K562 (cell line): ENCODE data around the gene OR2C1. TPM values are rescaled to one million over a fixed set of nuclear protein-coding genes. Genes with fewer than 3 reads are reported as not detected.
A peak's percentile ranks its signal among the peaks of the same experiment; 100 is the strongest.

ENCODE experiments used
- ATAC-seq: fragments of 200-7000 bp; cut with Tn5 transposase; 3 replicates; pipeline ENCODE4 v1.9.1; 2020; ENCODE audit warnings: moderate library complexity
- BruUV-seq: library from RNA; stranded (reverse); fragments of 400-500 nt; replicated peaks from 2 replicates; lab custom pipeline; 2021; lab: Mats Ljungman, UMichigan
- CTCF ChIA-PET: fragments of 300-600 bp; formaldehyde crosslinking; extraction: SDS; loops from one replicate; lab custom pipeline; 2021; ENCODE audit warnings: low intra/inter-chr PET ratio; lab: Yijun Ruan, JAX
- POLR2A ChIA-PET: fragments of 300-600, 350-650 bp; sonication (Branson Sonifier 250); formaldehyde crosslinking; extraction: SDS; loops from one replicate; lab custom pipeline; 2021; ENCODE audit warnings: antibody characterized with exemption, inconsistent platforms; lab: Yijun Ruan, JAX
- DNase-seq, 4 experiments: peaks; one replicate each; pipeline versions ENCODE4 v3.0.0 to v3.0.0-alpha.2; 2011 to 2018; ENCODE audit warnings: low spot score in 3 of 4, mixed read lengths in 3 of 4; ENCODE audit errors: extremely low read depth in 1 of 4
- FAIRE-seq: peaks from 2 replicates; lab custom pipeline; 2011; peaks lifted over from hg19 to GRCh38; lab: Jason Lieb, UNC
- H2AFZ ChIP-seq: 2 replicates; pipeline ENCODE4 v1.6.0; 2011; ENCODE audit warnings: low read depth, low read length, control low read depth, inconsistent platforms
- H3K27ac ChIP-seq: fragments of 200-600 bp; 3 replicates; pipeline ENCODE4 v1.8.0; 2011; ENCODE audit warnings: low read depth, mild to moderate bottlenecking, control low read depth, inconsistent platforms, low read length, moderate library complexity, mixed read lengths; ENCODE audit errors: extremely low read depth
- H3K27me3 ChIP-seq, 2 experiments: fragments of 300-600 bp in 1 of 2; 2 replicates in 1 of 2; 3 replicates in 1 of 2; pipeline versions ENCODE4 v1.6.0 to v1.8.0; 2011; ENCODE audit warnings: inconsistent platforms in 2 of 2, low read length in 2 of 2, mild to moderate bottlenecking in 1 of 2, mixed read lengths in 1 of 2, moderate library complexity in 1 of 2; ENCODE audit not compliant: control insufficient read depth in 2 of 2, insufficient read depth in 2 of 2
- H3K36me3 ChIP-seq: fragments of 300-600 bp; 3 replicates; pipeline ENCODE4 v1.8.0; 2011; ENCODE audit warnings: mild to moderate bottlenecking, low read length, inconsistent platforms; ENCODE audit not compliant: control insufficient read depth, insufficient read depth
- H3K4me1 ChIP-seq, 2 experiments: fragments of 200-600 bp in 1 of 2; replicated peaks in 1 of 2; 2 replicates in 1 of 2; 3 replicates in 1 of 2; pipeline versions ENCODE4 v1.5.1 to v1.8.0; 2011; ENCODE audit warnings: inconsistent platforms in 2 of 2, low read length in 2 of 2, mild to moderate bottlenecking in 1 of 2, mixed read lengths in 1 of 2, moderate library complexity in 1 of 2; ENCODE audit not compliant: control insufficient read depth in 2 of 2, insufficient read depth in 2 of 2
- H3K4me2 ChIP-seq: 2 replicates; pipeline ENCODE4 v1.6.1; 2011; ENCODE audit warnings: low read length, control low read depth, inconsistent platforms, mixed read lengths; ENCODE audit not compliant: insufficient read depth
- H3K4me3 ChIP-seq: fragments of 200-600 bp; sonication (generic), shearing (Covaris generic); 2 replicates; pipeline ENCODE4 v1.5.1; 2016; ENCODE audit warnings: control low read depth, inconsistent platforms
- H3K79me2 ChIP-seq: fragments of 200-600 bp; 3 replicates; pipeline ENCODE4 v1.8.0; 2011; ENCODE audit warnings: low read length, inconsistent platforms; ENCODE audit not compliant: control insufficient read depth, insufficient read depth
- H3K9ac ChIP-seq, 2 experiments: 2 replicates each; pipeline versions ENCODE4 v1.6.0 to v1.6.1; 2011; ENCODE audit warnings: low read depth in 2 of 2, low read length in 2 of 2, control low read depth in 1 of 2, inconsistent platforms in 1 of 2, mild to moderate bottlenecking in 1 of 2, mixed read lengths in 1 of 2; ENCODE audit not compliant: insufficient read depth in 1 of 2
- H3K9me1 ChIP-seq: one replicate; pipeline ENCODE4 v1.6.0; 2011; ENCODE audit warnings: inconsistent platforms, mild to moderate bottlenecking, low read length, moderate library complexity; ENCODE audit not compliant: control insufficient read depth, insufficient read depth
- H3K9me3 ChIP-seq: replicated peaks from 2 replicates; pipeline ENCODE4 v1.5.1; 2011; ENCODE audit warnings: low read depth, low read length, inconsistent platforms; ENCODE audit not compliant: control insufficient read depth, insufficient read depth
- H4K20me1 ChIP-seq: replicated peaks from 2 replicates; pipeline ENCODE4 v1.6.1; 2011; ENCODE audit warnings: low read length, inconsistent platforms, mixed read lengths; ENCODE audit not compliant: control insufficient read depth, insufficient read depth
- CHD4 ChIP-seq: fragments of 200-600 bp; sonication (generic); IDR thresholded peaks from 3 replicates; pipeline ENCODE4 v1.6.1; 2012; ENCODE audit warnings: low read depth, mild to moderate bottlenecking, mixed read lengths, low read length, inconsistent platforms; ENCODE audit not compliant: insufficient read depth, insufficient replicate concordance, poor library complexity, severe bottlenecking
- ERF ChIP-seq: fragments of 450-650 bp; formaldehyde crosslinking; IDR thresholded peaks from 2 replicates; pipeline ENCODE4 v1.4.0; 2020; ENCODE audit warnings: mild to moderate bottlenecking, mixed read lengths
- NFE2 ChIP-seq: IDR thresholded peaks from 2 replicates; pipeline ENCODE4 v1.6.1; 2014; ENCODE audit warnings: antibody characterized with exemption, low read depth
- PCBP2 ChIP-seq: fragments of 200-400 bp; formaldehyde crosslinking; IDR thresholded peaks from 2 replicates; pipeline ENCODE4 v1.6.1; 2018; ENCODE audit warnings: low read length, low read depth, mild to moderate bottlenecking, moderate library complexity; ENCODE audit not compliant: poor library complexity, severe bottlenecking
- RBM17 ChIP-seq: fragments of 200-400 bp; formaldehyde crosslinking; IDR thresholded peaks from 2 replicates; pipeline ENCODE4 v1.6.1; 2017; ENCODE audit warnings: low read depth, mild to moderate bottlenecking, low read length, borderline replicate concordance
- RHOXF2B ChIP-seq: fragments of 250-450 bp; sonication (Bioruptor Pico); conservative IDR thresholded peaks from 2 replicates; pipeline ENCODE4 v1.5.1; 2021
- TEAD1 ChIP-seq, 2 experiments: fragments of 450-650 bp in 1 of 2; sonication (generic) in 1 of 2; formaldehyde crosslinking; IDR thresholded peaks; 2 replicates each; pipeline versions ENCODE4 v1.4.0 to v1.8.0; 2020 to 2022; ENCODE audit warnings: mild to moderate bottlenecking in 2 of 2, missing genetic modification reagents in 1 of 2
- ZBTB1 ChIP-seq: sonication (generic); formaldehyde crosslinking; IDR thresholded peaks from 2 replicates; pipeline ENCODE4 v1.8.1; 2023; ENCODE audit warnings: missing genetic modification reagents, low read depth, mild to moderate bottlenecking, borderline replicate concordance
- ZNF695 ChIP-seq: fragments of 450-650 bp; formaldehyde crosslinking; IDR thresholded peaks from 2 replicates; pipeline ENCODE4 v1.4.0; 2020; ENCODE audit warnings: mild to moderate bottlenecking, moderate library complexity
- WGBS: fragments of 100-300 bp; shearing (Covaris generic); methylation state at CpG from one replicate; pipeline ENCODE4 v1.1.6; 2016; ENCODE audit warnings: low coverage, mixed read lengths; ENCODE audit not compliant: insufficient coverage; ENCODE audit errors: missing lambda C conversion rate; 5-methylcytosine and 5-hydroxymethylcytosine counted together
- in situ Hi-C: fragments of 300-500 bp; cut with MboI; formaldehyde crosslinking; loops from 4 replicates; pipeline ENCODE4 v1.15.0; 2018; ENCODE audit warnings: inconsistent platforms, mixed read lengths
- intact Hi-C: fragments of 100-400 bp; cut with micrococcal nuclease; formaldehyde crosslinking; loops from 2 replicates; pipeline ENCODE4 v1.14.2; 2022
- polyA plus RNA-seq, 8 experiments: library from polyadenylated mRNA; depleted of rRNA in 4 of 8; stranded (reverse) in 5 of 8; unstranded in 3 of 8; fragments of >200 nt; fragmentation: Nextera tagmentation in 2 of 8; fragmentation: Illumina TruSeq in 1 of 8; extraction: Ambion mirVana in 2 of 8; extraction: Trizol in 1 of 8; gene quantifications; 2 replicates each; pipeline versions ENCODE4 v1.2.1 to v1.2.3, GENCODE V29; 2011 to 2014; ENCODE audit warnings: inconsistent platforms in 1 of 8, missing spikeins in 1 of 8
- total RNA-seq, 7 experiments: library from RNA; depleted of rRNA in 6 of 7; stranded (reverse); fragments of >200 nt in 6 of 7; fragmentation: Illumina TruSeq in 2 of 7; extraction: Trizol in 2 of 7; gene quantifications; 2 replicates each; pipeline versions ENCODE4 v1.2.1 to v1.2.3, GENCODE V29; 2011 to 2021; ENCODE audit warnings: low replicate concordance in 1 of 7
- TF ChIP-seq, protein P1 (sequence below): sonication (generic); formaldehyde crosslinking; IDR thresholded peaks from 2 replicates; pipeline ENCODE4 v1.8.0; 2022; ENCODE audit warnings: missing genetic modification reagents, mild to moderate bottlenecking, borderline replicate concordance

OR2C1 gene
- total and polyA plus RNA-seq, 9 of the 15 experiments (the other 6 are each of a cell fraction or from before 2014, with no cell fraction given), result not detected

DNA sequence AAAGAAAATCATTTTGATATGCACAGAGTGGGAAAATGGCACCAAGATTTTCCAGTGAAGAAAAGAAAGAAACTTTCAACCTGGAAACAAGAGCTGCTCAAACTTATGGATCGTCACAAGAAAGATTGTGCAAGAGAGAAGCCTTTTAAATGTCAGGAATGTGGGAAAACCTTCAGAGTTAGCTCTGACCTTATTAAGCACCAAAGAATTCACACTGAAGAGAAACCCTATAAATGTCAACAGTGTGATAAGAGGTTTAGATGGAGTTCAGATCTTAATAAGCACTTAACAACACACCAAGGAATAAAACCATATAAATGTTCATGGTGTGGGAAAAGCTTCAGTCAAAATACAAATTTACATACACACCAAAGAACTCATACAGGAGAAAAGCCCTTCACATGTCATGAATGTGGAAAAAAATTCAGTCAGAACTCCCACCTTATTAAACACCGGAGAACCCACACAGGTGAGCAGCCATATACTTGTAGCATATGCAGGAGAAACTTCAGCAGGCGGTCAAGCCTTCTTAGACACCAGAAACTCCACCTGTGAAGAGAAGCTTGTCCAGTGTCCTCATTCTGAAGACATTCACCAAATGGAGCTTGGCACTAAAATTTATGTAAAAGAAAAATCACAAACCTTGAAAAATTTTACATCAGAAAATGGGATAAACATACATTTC is 38.2 kb upstream of the OR2C1 start (continued):
- TF ChIP-seq ZNF695 (no peak), ZBTB1 (CRISPR knock-in tag) (no peak), RHOXF2B (CRISPR knock-in tag) (no peak), RBM17 (no peak), TEAD1 (CRISPR knock-in tag; IDR thresholded peaks at IDR 0.05) (0 out of 4 replicates have a peak, but pooled peaks of 1 of the 2 experiments have one; percentile 10), CHD4 (no peak), ERF (CRISPR knock-in tag) (no peak)
- TF ChIP-seq, protein P1, sequence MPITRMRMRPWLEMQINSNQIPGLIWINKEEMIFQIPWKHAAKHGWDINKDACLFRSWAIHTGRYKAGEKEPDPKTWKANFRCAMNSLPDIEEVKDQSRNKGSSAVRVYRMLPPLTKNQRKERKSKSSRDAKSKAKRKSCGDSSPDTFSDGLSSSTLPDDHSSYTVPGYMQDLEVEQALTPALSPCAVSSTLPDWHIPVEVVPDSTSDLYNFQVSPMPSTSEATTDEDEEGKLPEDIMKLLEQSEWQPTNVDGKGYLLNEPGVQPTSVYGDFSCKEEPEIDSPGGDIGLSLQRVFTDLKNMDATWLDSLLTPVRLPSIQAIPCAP (CRISPR knock-in tag), result no peak
- TF ChIP-seq, all 486 proteins: peak for 41

- DNase-seq (no peak), FAIRE-seq (no peak), ATAC-seq (no peak)
- Histone ChIP-seq H3K4me3 (no peak overlapping the region), H3K9ac (no peak overlapping the region), H4K20me1 (no peaks in the 10 kb centered on the region), H3K4me1 (no peaks in the 10 kb centered on the region), H3K36me3 (peaks cover 13% of the 10 kb centered on the region; the same call in 2 of the 3 replicates), H3K9me1 (no peaks in the 10 kb centered on the region), H3K9me3 (peaks cover 13% of the 10 kb centered on the region), H3K27ac (no peak overlapping the region), H2AFZ (no peak overlapping the region), H3K79me2 (no peaks in the 10 kb centered on the region), H3K27me3 (peaks cover 0 to 5% of the 10 kb centered on the region in 2 experiments; a peak in 2 of 5 replicates), H3K4me2 (no peak overlapping the region)
- intact Hi-C loops, result no loop called here
- ChIA-PET CTCF (no interaction called here), POLR2A (interaction anchor here (0.6 to 0.8 kb wide), 3 partner anchors 39 to 290 kb away, joined by 3 to 4 read pairs (median 4); partner anchors contain the start of gene ZNF174)
- no peak for TF ChIP-seq PCBP2
- peak; percentile 44 for TF ChIP-seq NFE2
- WGBS, result 2% methylated on average over 2 of the region's 2 CpGs
- in situ Hi-C loops, result no loop called here
- no TSS peak for BruUV-seq
These were observed 33.9 kb upstream of the OR2C1 start for GRCh38 chr16:3321816-3322215.
